ENCODE results near the gene BPIFB6.

- TF ChIP-seq MEIS1 (CRISPR knock-in tag; IDR thresholded peaks at IDR 0.05; ENCODE audit: borderline replicate concordance) (no peak), ZNF221 (tag by site-specific recombination; IDR thresholded peaks at IDR 0.05; ENCODE audit: borderline replicate concordance) (no peak), ZNF473 (tag by site-specific recombination; IDR thresholded peaks at IDR 0.05) (no peak), TCF7L2 (IDR thresholded peaks at IDR 0.05; ENCODE audit: borderline replicate concordance, low read depth, low read length) (no peak), ZNF280D (tag by site-specific recombination; IDR thresholded peaks at IDR 0.05) (no peak), KLF10 (tag by site-specific recombination; IDR thresholded peaks at IDR 0.05) (no peak)
Observed at GRCh38 chr20:32982617-32983458, 48.6 kb upstream of the BPIFB6 start.
